Heart left ventricle (tissue), 16 donors: ENCODE results near the gene HOXB2. TPM values are rescaled to one million over a fixed set of nuclear protein-coding genes. Genes with fewer than 3 reads are reported as not detected.

ENCODE experiments used
- ATAC-seq, 4 donors: fragments of 200-7000 bp; cut with Tn5 transposase; one replicate each; pipeline ENCODE4 v1.9.1; 2020 to 2022; ENCODE audit warnings: moderate library complexity in 4 of 4, mild to moderate bottlenecking in 3 of 4, moderate number of reproducible peaks in 1 of 4
- DNase-seq, 5 donors: peaks; one replicate each; pipeline ENCODE4 v3.0.0-alpha.2; 2020
- H3K27ac ChIP-seq, 12 donors: fragments of 200-600 bp; sonication (generic) in 4 of 12; one replicate each; pipeline versions ENCODE4 v1.5.0 to v1.8.0; 2016 to 2022; ENCODE audit warnings: mild to moderate bottlenecking in 2 of 12
- H3K27me3 ChIP-seq, 9 donors: fragments of 200-600 bp; sonication (generic) in 2 of 9; one replicate each; pipeline versions ENCODE4 v1.5.1 to v1.8.0; 2016 to 2022; ENCODE audit warnings: mild to moderate bottlenecking in 3 of 9
- H3K36me3 ChIP-seq, 9 donors: fragments of 200-600 bp; sonication (generic) in 2 of 9; one replicate each; pipeline versions ENCODE4 v1.5.0 to v1.8.0; 2018 to 2022; ENCODE audit warnings: mild to moderate bottlenecking in 2 of 9
- H3K4me1 ChIP-seq, 12 donors: fragments of 200-600 bp; sonication (generic) in 4 of 12; one replicate each; pipeline versions ENCODE4 v1.5.0 to v1.8.0; 2016 to 2022; ENCODE audit warnings: mild to moderate bottlenecking in 3 of 12
- H3K4me3 ChIP-seq, 12 donors: fragments of 200-600 bp; sonication (generic) in 4 of 12; one replicate each; pipeline versions ENCODE4 v1.5.0 to v1.8.0; 2017 to 2022; ENCODE audit warnings: mild to moderate bottlenecking in 9 of 12, moderate library complexity in 4 of 12
- H3K9me3 ChIP-seq, 12 donors: fragments of 200-600 bp; sonication (generic) in 4 of 12; one replicate each; pipeline versions ENCODE4 v1.5.0 to v1.8.0; 2016 to 2022; ENCODE audit warnings: mild to moderate bottlenecking in 1 of 12
- CTCF ChIP-seq, 12 donors: fragments of 200-600 bp; sonication (generic) in 4 of 12; IDR thresholded peaks; one replicate each; pipeline versions ENCODE4 v1.5.0 to v1.8.0; 2018 to 2022; ENCODE audit warnings: antibody characterized with exemption in 12 of 12, mild to moderate bottlenecking in 5 of 12
- POLR2A ChIP-seq, 2 donors: fragments of 450-650 bp; IDR thresholded peaks; one replicate each; pipeline ENCODE4 v1.6.1; 2017; ENCODE audit warnings: antibody characterized with exemption in 2 of 2, mild to moderate bottlenecking in 2 of 2, moderate library complexity in 2 of 2
- WGBS, 4 donors: extraction: QIAGEN DNeasy Blood & Tissue Kit in 2 of 4; methylation state at CpG; one replicate each; pipeline versions ENCODE4 v1.1.5 to v1.1.7; 2013 to 2018; 5-methylcytosine and 5-hydroxymethylcytosine counted together
- intact Hi-C, 10 donors: fragments of 100-400 bp; cut with DNase I; formaldehyde crosslinking; loops; one replicate each; pipeline versions ENCODE4 v1.11.1 to v1.14.2; 2022
- polyA plus RNA-seq, 2 donors: library from polyadenylated mRNA; stranded (reverse); fragments of 200-250 nt; gene quantifications; one replicate each; pipeline ENCODE4 v1.2.3, GENCODE V29; 2013
- total RNA-seq, 9 donors: library from RNA; depleted of rRNA in 2 of 9; stranded (reverse); fragments of >200 nt in 2 of 9; fragmentation: NEBNext Ultra II Directional in 3 of 9; extraction: Animal tissue kit (Norgen Biotek cat#: 25700) in 3 of 9; gene quantifications; one replicate each; pipeline versions ENCODE4 v1.1.0 to v1.2.4, GENCODE V29; 2016 to 2023
- donor health status: ischemic (EF 13 %, LVEDD 7.1; RV severe dilation, severe dysfunction).
- donor health status: healthy with polysubstance abuse.
- donor health status: DM: no; HTN: yes; CAD: no.
- donor health status: DM: no; HTN: no; CAD: no.
- donor health status: ischemic (EF 25% LVEDD 6.9; RV normal size, moderate dysfunction).
- donor health status: ischemic (EF 25% LVEDD 5.7; RV mildly dilated, moderate dysfunction).
- donor health status: healthy.
- donor health status: DM: yes; HTN: yes; CAD: no.
- donor health status: ischemic (EF 35%, LVEDD 5.7; RV mildly dilated, moderate dysfunction).
- donor health status: nonischemic (EF 11% LVEDD 7.7; RV severe dilation, severe dysfunction).
- donor health status: DM: yes; HTN: yes; CAD: no.
- donor health status: PGD.
- donor health status: ischemic (EF 29% LVEDD 5.4; RV normal size, mild dysfunction).
- donor health status: nonischemic (EF 23%, LVEDD 6.1; RV moderate dilation, normal function).

HOXB2 gene
- total and polyA plus RNA-seq, 11 donors: 0.81 to 6.9 (median 3.0) TPM

- peak overlapping the region in 1 of 12 donors; percentile 97 for H3K27ac ChIP-seq
- ATAC-seq (no peak), DNase-seq (no peak)
- no peak overlapping the region for H3K4me3 ChIP-seq
- no peaks in the 10 kb centered on the region for H3K9me3 ChIP-seq
- H3K27me3 ChIP-seq: peaks cover 38 to 100% (median 92%) of the 10 kb centered on the region in 9 donors
- TF ChIP-seq POLR2A (IDR thresholded peaks at IDR 0.05) (no peak), CTCF (IDR thresholded peaks at IDR 0.05) (no peak)
- H3K4me1 ChIP-seq: peaks cover 0 to 28% (median 0%) of the 10 kb centered on the region in 12 donors
- intact Hi-C loops: loop anchor here in 3 of 10 donors (5.0 kb wide), 1 partner anchor 33 kb away; no protein-coding TSS in a partner anchor
- 41 to 53% (median 46%) methylated on average over 7 of the region's 7 CpGs for WGBS, 4 donors
- no peaks in the 10 kb centered on the region for H3K36me3 ChIP-seq
These were observed 30.2 kb upstream of the HOXB2 start for GRCh38 chr17:48575066-48575582.

- intact Hi-C loops: loop anchor here in 3 of 10 donors (5.0 kb wide), 1 partner anchor 32 kb away; no protein-coding TSS in a partner anchor
- WGBS, 4 donors: 36 to 62% (median 45%) methylated on average over 8 of the region's 8 CpGs
- Histone ChIP-seq H3K36me3 (no peaks in the 10 kb centered on the region), H3K27ac (peak overlapping the region in 1 of 12 donors; percentile 97), H3K27me3 (peaks cover 39 to 100% (median 92%) of the 10 kb centered on the region in 9 donors), H3K4me3 (no peak overlapping the region), H3K9me3 (no peaks in the 10 kb centered on the region), H3K4me1 (peaks cover 0 to 28% (median 0%) of the 10 kb centered on the region in 12 donors)
- no peak for DNase-seq
- ATAC-seq: no peak
- TF ChIP-seq CTCF (IDR thresholded peaks at IDR 0.05) (no peak), POLR2A (IDR thresholded peaks at IDR 0.05) (no peak)
These were observed 29.7 kb upstream of the HOXB2 start for GRCh38 chr17:48574505-48575065.

- H3K4me3 ChIP-seq: no peak overlapping the region
- H3K9me3 ChIP-seq: no peaks in the 10 kb centered on the region
- DNase-seq: no peak
- TF ChIP-seq POLR2A (IDR thresholded peaks at IDR 0.05) (no peak), CTCF (IDR thresholded peaks at IDR 0.05) (no peak)
- intact Hi-C loops: no loop called here
- peaks cover 22 to 100% (median 96%) of the 10 kb centered on the region in 9 donors for H3K27me3 ChIP-seq
- 61 to 86% (median 73%) methylated on average over 1 of the region's 1 CpG for WGBS, 4 donors
- H3K36me3 ChIP-seq: no peaks in the 10 kb centered on the region
- no peak for ATAC-seq
- H3K27ac ChIP-seq: peak overlapping the region in 1 of 12 donors; percentile 97
- peaks cover 0 to 27% (median 0%) of the 10 kb centered on the region in 12 donors for H3K4me1 ChIP-seq
These were observed 27.0 kb upstream of the HOXB2 start for GRCh38 chr17:48571826-48572417.

GRCh38 chr17:48571024-48571818 is 26.3 kb upstream of the HOXB2 start:
- H3K9me3 ChIP-seq: no peaks in the 10 kb centered on the region
- intact Hi-C loops: no loop called here
- H3K4me1 ChIP-seq: peaks cover 0 to 26% (median 0%) of the 10 kb centered on the region in 12 donors
- DNase-seq: no peak
- ATAC-seq: no peak
- no peak overlapping the region for H3K4me3 ChIP-seq
- no peaks in the 10 kb centered on the region for H3K36me3 ChIP-seq
- 28 to 56% (median 36%) methylated on average over 26 of the region's 26 CpGs for WGBS, 4 donors
- peak overlapping the region in 2 of 12 donors; percentile 11 to 97 for H3K27ac ChIP-seq
- TF ChIP-seq CTCF (IDR thresholded peaks at IDR 0.05) (no peak), POLR2A (IDR thresholded peaks at IDR 0.05) (no peak)
- peaks cover 16 to 100% (median 96%) of the 10 kb centered on the region in 9 donors for H3K27me3 ChIP-seq
